ENCODE measurements around the gene OR2T8.

Gene OR2T8

DNA sequence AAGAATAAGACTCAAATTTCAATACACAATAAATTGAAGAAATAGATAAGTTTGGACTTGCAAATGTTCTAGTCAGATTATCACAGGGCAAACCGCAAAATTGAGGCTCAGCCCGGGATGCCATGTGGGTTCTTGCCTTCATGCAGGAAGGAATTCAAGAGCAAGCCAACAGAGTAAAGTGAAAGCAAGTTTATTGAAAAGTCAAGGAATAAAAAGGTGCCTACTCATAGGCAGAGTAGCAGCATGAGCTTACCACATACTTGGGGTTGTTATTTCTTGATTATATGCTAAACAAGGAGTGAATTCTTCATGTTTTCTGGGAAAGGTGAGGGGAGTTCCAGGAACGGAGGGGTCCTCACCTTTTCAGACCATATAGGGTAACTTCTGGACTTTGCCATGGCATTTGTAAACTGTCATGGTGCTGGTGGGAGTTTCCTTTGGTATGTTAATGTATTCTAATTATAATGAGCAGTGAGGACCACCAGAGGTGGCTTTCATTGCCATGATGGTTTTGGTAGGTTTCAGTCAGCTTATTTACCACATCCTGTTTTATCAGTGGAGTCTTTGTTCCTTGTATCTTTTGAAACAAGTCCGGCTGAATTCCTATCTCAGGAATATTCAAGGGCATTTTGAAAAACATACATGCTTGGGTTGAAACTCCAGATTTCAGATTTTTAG lies 43.0 kb downstream of the OR2T8 start:
- no peak for DNase-seq (ENCODE audit: low spot score)

DNA sequence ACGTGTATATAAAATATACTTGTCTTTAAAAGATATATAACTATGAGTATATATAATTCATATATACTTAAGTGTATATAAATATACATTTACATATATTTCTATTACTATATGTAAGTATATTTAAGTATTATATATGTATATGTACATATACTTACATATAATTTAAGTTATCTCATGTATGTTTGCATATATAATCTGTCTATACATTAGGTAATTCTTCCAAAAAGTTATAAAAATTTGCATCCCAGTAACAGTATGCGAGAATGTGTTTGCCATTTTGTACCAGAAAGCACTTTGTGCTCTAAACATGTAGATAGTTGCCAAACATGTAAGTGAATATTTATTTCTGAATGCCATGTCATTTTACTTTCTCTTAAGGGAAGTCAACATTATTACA lies 44.9 kb downstream of the OR2T8 start, which contains the start of gene OR2AK2:
Gene OR2AK2 (plus strand): TSS at position 301 of the 400 bp plus-strand sequence. CDS start 144 bp downstream, outside the sequence.
- DNase-seq (ENCODE audit: low spot score): no peak

DNA sequence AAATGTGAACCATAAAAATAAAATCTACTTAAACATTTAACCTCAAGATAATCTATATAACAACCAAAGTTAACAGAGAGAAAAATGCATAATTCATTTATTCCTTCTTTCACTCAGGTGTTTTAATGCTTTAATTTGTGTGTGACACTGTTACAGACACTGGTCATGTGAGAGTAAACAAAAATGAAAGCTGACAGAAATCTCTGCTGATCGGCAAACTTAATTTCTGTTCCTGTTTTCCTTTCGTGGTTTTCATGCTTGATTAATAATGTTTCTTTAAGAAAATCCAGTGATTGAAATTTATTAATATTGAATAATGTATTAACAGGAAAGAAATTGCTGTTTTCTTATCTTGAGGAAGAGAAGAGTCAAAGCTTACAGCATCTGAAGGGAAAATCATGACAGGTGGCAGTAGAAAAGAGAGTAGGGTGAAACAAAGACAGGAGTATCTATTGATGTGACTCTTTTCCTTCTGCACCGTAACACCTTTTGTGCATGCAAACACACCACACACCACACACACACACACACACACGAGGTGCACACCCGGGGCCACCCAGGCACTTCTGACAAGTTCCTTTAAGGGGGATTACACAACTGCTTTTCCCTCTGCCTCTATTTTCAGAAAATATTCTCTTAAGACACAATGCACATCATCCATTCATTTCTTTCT lies 46.6 kb downstream of the OR2T8 start:
- no peak for DNase-seq (ENCODE audit: low spot score)

All from GM03348 (cell line).